Endometrial microvascular endothelial cells (primary cell): ENCODE data around the gene ATXN2L. TPM values are rescaled to one million over a fixed set of nuclear protein-coding genes. Genes with fewer than 3 reads are reported as not detected.
"Not testable (repeated sequence)": the region's sequence is repeated elsewhere in the genome, so short reads cannot be mapped to it uniquely, and the experiment has no call there.

Experiments used
- in situ Hi-C: cut with HindIII; loops from 2 replicates; pipeline ENCODE4 v1.10.0; 2017; ENCODE audit warnings: low sequenced_read_pairs, low pct_unique_long_range_greater_than_20kb; ENCODE audit errors: inconsistent ontology term
- total RNA-seq: library from RNA; depleted of rRNA; stranded (reverse); fragments of >200 nt; gene quantifications from one replicate; pipeline ENCODE4 v1.2.3, GENCODE V29; 2015; ENCODE audit errors: inconsistent ontology term

ATXN2L gene
- total RNA-seq, 1 donor from 2014 or later, result 71.9 TPM

DNA sequence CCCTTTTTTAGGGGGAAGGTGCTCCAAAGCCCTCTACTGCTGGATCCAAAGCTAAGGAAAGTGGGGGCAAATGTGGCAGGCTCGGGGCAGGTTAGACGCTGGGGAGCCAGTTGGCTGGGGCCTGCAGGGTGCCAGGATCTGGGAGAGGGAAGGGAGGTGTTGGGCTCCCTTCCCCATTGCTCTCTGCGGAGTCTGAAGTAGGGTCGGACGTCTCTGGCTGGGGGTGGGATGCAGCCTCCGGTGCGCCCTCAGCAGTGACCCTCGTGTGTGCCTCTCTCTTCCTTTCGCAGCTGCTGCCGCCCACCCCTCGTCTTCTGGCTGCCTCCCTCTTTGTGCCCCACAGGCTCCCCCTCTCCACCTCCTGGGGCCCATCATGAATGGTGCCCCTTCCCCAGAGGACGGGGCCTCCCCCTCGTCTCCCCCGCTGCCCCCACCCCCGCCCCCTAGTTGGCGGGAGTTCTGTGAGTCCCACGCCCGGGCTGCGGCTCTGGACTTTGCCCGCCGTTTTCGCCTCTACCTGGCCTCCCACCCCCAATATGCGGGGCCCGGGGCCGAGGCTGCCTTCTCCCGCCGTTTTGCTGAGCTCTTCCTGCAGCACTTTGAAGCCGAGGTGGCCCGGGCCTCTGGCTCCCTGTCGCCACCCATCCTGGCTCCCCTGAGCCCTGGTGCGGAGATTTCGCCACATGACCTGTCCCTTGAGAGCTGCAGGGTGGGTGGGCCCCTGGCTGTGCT is 43.1 kb downstream of the ATXN2L start:
- in situ Hi-C loops, result no loop called here

DNA sequence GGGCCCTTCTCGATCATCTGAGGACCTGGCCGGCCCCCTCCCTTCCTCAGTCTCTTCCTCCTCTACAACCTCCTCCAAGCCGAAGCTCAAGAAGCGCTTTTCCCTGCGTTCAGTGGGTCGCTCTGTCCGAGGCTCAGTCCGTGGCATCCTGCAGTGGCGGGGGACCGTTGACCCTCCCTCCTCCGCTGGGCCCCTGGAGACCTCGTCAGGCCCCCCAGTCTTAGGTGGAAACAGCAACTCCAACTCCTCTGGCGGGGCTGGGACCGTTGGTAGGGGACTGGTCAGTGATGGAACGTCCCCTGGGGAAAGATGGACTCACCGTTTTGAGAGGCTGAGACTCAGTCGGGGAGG is 43.6 kb downstream of the ATXN2L start:
- in situ Hi-C loops, result no loop called here

DNA sequence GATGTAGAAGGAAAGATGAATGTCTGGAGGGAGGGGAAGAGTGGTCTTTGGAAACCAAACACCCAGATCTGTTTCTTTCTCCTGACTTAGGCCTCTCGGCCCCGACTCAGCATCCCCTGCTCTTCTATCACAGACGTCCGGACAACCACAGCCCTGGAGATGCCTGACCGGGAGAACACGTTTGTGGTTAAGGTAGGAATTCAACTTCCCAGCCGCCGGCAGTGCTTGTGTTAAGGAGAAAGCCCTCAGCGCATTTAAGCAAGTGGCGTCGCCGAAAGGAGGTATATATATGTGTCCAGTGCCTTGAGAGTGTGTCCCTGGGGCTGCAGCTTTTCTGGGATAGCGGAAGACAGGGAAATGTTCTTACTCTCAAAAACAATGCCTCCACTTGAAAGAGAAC is 44.4 kb downstream of the ATXN2L start:
- in situ Hi-C loops, result no loop called here

DNA sequence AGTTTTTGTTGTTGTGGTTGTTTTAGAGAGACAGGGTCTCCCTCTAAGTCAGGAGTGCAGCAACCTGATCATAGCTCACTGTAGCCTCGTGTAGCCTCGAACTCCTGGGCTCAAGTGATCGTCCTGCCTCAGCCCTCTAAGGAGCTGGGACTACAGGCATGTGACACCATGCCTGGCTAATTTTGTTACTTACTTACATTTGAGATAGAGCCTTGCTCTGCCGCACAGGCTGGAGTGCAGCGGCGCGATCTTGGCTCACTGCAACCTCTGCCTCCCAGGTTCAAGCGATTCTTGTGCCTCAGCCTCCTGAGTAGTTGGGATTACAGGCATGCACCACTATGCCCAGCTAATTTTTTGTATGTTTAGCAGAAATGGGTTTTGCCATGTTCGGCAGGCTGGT is 44.8 kb downstream of the ATXN2L start:
- in situ Hi-C loops, result not testable (repeated sequence)

DNA sequence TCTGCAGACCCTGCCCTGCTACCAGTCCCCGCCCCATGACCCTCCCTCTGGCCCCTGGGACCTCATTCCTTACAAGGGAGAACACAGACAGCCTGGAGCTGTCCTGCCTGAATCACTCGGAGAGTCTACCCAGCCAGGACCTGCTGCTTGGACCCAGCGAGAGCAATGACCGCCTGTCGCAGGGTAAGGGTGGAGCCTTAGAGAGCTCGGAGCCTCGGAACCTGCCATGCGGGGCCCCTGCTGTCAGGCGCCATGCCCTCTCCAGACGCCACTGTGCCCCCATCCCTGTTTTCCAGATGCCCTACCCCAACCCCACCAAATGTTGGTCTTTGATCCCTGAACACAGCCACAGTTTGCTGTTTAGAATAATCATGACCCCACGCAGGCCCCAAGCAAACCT is 46.4 kb downstream of the ATXN2L start:
- in situ Hi-C loops, result no loop called here

DNA sequence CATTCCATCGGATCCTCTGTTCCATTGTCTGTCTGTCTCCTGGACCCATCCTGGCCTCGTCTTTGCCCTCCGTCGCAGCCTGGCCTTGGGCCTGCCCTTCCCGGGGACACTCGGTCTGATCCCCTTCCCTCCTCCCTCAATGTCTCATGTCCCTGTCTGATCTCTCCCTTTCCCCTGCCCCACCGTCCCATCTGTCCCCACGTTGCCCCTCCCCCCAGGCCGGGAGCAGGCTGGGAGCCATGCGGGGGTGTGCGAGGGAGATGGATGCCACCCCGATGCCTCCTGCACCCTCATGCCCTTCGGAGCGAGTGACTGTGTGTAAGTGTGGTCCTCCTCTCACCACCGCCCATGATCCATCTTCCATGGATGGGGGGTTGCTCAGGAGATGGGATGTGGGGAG is 50.2 kb downstream of the ATXN2L start:
- in situ Hi-C loops, result no loop called here

DNA sequence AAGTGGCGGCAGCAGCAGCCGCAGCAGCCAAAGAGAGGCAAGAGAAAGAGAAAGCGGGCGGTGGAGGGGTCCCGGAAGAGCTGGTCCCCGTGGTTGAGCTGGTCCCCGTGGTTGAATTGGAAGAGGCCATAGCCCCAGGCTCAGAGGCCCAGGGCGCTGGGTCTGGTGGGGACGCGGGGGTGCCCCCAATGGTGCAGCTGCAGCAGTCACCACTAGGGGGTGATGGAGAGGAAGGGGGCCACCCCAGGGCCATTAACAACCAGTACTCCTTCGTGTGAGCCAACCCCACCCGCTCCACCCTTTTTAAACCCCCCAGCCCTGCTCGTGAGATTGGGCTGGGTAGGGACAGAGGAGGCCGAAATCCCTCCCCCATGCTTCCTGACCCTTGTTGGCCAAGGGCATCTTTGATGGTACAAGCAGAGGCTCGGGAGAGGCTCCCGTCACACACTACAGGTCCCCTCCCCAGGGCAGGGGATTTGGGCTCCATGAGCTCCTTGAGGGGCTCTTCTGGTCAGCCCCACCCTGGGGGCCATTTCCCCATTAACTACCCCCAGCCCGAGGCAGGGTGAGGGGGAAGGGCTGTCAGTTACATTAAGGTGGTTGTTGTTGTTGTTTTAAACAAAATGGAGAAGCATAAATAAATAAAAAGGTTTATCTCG is 50.9 kb downstream of the ATXN2L start:
- in situ Hi-C loops, result no loop called here

DNA sequence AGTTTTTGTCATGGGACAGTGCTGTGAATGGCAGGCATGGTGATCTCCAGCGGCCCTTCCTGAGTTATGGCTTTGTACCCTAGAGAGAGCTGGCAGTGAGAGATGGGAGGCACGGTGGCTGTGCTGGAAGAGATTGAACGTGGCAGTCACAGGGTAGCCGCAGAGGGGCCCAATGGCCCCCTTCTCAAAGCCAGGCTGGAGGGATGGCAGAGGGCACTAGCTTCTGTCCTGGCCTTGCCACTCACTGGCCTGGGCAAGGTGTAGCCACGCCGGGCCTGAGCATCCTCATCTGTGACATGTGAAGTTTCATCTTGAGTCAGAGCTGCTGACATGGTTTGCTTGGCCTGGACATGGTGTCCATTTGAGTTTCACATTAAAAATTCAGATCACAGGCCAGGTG is 51.6 kb downstream of the ATXN2L start:
- in situ Hi-C loops, result no loop called here

DNA sequence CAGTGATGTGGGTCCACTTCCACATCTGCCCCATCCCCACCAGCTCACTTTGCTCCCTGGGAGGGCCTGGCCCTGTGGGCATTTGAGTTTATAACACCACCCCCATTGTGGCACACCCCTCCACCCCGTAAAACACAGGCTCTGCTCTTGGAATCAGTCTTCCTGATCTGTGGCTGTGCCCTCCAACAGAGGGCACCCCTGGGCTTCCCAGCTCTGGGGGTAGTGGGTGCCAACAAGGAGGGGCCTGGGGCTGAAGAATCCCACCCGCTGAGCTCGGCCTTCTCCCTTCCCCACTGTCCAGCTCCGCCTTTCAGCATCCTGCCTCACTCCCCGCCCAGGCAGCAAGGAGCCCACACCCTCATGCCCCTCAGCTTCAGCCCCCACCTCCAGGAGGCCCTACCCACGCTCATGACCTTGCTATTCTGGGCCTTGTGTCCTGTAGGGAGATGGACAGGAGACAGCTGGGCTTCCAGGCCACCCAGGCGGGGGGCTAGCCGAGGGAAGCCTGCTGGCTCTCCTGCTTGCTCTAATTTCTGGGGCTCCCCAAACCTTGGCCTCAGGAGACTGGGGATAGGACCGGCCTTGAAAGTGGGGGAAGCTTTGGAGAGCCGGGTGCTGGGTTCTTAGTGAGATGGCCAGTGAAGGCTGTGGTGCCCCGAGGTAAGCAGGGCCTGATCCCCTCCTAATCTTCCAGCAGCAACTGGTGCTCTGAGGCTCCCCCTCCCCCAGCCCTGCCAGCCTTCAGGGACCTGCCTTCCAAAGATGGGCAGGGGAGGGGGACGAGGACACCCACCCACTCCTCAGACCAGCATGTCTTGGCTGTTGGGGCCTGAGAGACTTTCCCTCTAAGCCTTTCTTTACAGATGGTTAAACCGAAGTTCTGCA is 52.6 kb downstream of the ATXN2L start:
- in situ Hi-C loops, result no loop called here

DNA sequence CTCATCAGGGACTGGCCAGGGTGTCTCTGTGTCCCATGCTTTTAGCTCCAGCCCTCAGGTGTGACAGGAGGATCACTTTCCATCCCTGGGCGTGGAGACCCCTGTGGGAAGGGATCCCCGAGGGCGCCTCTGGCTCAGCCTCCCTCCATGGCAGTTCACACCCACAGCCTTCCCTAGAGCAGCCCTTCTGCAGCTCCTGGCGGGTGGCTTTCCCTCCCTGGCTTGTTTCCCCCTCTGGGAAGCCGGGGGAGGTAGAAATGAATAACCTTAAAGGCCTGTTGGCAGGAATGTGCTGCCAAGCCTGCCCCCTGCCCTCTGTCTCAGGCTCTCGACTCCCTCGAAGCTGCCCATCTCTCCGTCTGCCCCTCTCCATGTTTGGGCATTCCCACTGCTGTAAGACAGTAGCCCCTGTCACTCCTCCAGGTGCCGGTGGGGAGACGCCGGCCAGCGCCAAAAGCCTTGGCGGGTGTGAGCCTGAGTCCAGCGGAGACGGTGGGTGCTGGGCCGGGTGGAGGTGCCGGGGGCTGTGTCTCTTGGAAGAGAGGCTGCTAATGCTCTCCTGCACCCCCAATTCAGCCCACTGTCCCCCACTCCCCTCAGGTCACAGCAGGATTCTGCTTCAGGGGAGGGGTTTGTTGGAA is 53.3 kb downstream of the ATXN2L start:
- in situ Hi-C loops, result no loop called here

DNA sequence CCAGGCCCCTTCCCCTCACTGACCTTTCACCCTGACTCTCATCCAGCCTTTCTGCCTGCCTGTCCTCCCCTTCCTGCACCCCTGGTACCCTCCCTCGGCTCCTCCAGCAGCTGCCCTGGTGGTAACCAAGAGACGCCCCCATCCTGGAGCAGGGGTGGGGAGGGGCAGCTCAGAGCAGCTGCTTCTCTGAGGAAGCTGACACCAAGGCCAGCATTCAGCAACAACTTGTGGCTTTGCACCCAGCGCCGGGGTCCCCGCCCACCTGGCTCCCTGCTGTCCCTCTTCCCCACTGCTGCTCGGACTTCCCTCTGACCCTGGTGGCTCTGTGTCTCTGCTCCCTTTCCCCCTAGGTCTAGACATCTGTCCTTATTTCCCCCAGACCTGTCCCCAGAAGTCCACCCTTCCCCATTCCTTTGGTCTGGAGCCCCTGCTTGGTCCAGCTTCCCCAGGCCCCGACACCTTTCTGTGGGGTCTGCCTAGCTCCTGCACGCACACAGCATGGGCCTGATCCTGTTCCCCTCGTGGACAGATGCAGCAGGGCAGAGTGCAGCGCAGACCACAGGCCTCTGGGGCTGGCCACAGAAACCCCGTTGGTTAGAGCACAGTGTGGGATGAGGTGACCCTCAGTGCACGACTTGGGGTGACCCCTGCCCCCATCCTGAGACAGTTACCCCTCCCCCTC is 54.3 kb downstream of the ATXN2L start:
- in situ Hi-C loops, result no loop called here

DNA sequence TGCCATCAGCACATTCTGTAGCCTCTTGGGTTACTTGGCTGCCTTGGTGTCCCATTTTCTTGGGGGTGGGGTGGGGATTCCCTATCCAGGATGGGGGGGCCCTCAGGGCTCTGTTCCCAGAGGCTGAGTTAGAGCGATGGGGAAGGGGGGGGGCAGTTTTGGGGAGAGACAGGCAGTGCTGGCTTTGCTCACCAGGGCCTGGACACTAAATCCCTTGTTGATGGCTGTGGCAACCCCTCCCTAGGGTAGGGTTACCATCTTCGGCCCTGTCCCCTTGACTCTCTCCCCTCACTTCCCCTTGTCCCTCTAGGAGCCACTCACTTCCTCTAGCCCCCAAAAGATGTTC is 54.8 kb downstream of the ATXN2L start:
- in situ Hi-C loops, result no loop called here

DNA sequence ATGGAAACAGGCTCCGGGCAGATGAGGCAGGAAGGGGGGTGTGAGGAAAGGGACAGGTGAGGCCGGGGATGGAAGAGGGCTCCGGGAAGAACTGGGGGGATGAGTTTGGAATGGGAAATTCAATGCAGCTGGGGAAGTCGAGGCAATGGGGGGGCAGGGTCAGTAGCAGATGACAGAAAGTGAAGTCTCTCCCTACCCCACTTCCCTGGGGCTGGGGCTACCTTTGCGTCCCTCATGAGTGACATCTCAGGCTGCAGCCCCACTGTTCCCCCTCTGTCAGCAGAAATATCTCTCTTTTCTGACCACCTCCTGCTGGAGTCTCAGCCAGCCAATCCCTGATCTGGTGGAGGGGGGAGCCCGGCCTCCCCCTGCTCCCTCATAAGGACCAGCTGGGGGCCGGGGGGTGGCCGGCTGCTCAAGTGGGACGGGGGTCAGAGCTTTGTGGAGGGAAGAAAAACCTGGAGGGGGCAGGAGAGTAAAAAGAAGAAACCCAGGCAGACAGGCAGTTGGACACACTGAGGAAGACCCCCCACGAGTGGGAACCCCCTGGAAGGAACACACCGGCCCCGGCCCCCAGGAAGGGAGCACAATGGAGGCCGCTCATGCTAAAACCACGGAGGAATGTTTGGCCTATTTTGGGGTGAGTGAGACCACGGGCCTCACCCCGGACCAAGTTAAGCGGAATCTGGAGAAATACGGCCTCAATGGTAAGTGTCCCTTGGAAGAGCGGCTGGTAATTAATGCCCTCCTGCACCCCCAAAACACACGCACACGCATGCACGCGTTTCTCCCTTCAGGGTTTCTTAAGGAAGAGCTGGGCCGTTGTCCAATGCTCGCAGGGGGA is 55.5 kb downstream of the ATXN2L start, which contains the start of gene ATP2A1:
Gene ATP2A1, plus strand, starts transcription at position 406 of the 844 bp plus-strand sequence. Its CDS starts 184 bp downstream, at position 590.
- in situ Hi-C loops, result no loop called here

DNA sequence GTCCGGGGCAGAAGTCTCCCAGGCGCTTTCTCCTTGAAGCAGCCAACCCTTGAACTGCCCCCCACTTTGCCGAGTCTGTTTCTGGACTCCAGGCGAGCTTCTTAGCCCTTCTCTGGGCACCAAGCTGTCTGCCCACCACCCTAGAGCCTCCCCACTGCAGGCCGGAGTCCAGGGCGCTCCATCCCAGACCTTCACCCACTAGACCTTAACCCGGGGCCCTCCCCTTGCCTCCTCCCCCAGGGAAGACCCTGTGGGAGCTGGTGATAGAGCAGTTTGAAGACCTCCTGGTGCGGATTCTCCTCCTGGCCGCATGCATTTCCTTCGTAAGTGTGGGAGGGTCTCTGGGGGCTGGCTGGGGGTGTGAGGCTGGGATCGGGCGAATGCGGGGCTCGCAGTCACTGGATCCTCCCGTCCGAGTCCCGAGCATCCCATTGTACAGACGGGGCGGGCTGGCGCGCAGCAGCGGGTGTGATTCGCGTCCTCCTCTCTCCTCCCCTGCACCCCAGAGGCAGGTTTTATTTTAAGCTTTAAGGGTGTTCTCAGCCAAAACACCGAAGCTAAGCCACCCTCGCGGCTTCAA is 56.6 kb downstream of the ATXN2L start:
- in situ Hi-C loops, result no loop called here

DNA sequence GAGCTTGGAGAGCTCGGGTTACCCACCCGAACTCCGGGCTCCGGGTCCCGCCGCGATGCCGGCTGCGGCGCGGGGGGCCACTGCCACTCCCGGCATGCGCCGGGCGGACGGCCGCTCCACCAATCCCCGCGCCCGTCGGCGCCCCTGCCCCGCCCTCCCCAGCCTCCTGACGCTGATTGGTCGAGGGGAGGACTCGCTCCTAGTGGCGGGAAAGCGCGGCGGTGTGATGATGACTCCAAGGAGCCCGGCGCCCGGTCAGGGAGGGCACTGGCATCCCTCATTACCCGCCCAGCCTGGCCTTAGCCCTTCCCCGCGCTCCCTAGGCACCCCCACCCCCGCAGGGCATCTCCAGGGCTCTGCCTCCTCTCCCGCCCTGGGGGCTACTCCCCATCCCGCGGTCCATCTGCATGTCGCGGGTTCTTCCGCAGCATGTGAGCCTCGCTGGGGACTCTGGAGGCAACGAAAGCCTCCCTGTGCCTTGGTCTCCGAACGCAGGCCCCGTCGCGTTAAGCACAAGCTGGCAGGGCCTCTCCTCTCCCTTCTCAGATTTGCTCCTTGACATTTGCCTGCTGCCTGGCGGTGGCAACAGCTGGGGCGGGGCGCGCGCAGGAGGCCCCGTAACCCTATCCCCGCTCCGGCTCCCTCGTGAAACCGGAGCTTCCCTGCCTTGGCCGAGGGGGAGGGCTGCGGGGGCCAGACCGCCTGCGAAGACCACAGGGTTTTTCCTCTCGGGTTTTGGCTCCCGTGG is 57.2 kb downstream of the ATXN2L start:
- in situ Hi-C loops, result no loop called here

DNA sequence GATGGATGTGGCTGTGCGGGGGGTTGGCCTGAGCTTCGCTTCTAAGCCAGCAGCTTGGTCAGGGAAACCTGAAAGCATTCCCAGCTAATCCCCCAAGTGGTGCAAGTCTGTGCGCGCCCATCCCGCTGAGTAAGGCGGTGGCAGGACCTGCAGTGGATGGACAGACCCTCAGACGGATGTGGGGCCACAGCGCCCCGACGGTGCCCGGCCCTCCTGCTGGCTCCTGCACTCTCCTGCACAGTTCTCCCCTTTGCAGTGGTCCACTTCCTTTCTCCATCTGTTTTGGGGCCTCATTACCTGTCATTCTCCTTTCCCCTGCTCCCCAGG is 57.8 kb downstream of the ATXN2L start:
- in situ Hi-C loops, result no loop called here

DNA sequence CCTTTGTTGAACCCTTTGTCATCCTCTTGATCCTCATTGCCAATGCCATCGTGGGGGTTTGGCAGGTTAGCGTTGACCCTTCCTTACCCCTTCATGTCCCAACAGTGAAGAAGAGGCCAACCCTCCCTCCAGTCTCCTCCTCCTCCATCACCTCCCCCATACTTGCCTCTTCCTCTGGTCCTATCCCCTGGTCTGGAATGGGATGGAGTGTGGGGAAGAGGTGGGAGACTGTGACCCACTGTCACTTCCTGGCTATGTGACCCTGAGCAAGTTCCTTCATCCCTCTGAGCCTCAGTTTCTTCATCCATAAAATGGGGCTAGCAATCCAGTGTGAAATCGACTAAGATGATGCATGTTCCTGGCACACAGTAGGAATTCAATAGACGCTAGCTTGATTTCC is 58.2 kb downstream of the ATXN2L start:
- in situ Hi-C loops, result no loop called here
